GM12801 (cell line): ENCODE data around the gene CEACAM21.

ENCODE experiments used
- CTCF ChIP-seq: IDR thresholded peaks from one replicate; pipeline ENCODE4 v1.5.1; 2011; ENCODE audit warnings: control low read depth; ENCODE audit not compliant: insufficient read length; ENCODE audit errors: extremely low read depth

Gene CEACAM21

DNA sequence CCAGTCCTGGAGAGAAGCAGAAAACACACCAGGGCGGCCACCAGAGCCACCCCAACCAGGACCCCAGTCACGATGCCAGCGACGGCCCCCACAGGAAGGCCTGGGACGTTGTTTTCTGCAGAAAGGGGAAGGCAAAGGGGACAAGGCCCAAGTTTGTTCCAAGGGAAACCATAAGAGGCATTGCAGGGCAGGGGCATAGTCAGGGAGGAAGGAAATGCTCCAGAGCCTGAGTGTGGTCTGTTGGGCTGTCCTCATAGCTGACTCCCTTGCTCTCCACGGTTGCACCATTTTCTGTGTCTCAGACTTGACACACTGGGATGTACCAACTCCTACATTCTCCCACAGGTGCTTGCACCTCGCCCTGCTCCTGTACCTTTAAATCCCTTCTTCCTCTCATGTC, 45.7 kb downstream of the CEACAM21 start:
- no peak for TF ChIP-seq CTCF

GRCh38 chr19:41623360-41623759, 47.4 kb downstream of the CEACAM21 start:
- no peak for TF ChIP-seq CTCF

GRCh38 chr19:41624515-41624914, 48.5 kb downstream of the CEACAM21 start:
- TF ChIP-seq CTCF: no peak

- no peak for TF ChIP-seq CTCF
Observed at GRCh38 chr19:41624937-41625336, 49.0 kb downstream of the CEACAM21 start.

DNA sequence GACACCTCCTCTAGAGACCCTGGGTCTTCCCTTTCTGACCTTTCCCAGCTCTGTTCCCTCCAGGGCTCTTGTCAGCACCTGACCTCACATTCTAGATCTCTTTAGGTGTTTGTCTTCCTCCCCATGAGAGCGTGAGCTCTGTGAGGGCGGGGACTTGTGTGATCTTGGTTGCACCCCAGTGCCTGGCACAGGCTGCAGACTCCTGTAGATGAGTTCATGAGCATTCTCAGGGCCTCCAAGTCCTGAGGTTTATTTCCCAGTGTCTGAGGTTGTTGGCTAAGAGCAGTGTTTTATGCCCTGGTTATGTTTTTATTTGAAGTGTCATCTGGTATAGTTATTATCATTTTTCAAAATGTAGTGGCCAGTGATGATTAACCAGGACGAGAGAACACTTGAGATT, 50.3 kb downstream of the CEACAM21 start:
- no peak for TF ChIP-seq CTCF

- no peak for TF ChIP-seq CTCF
Observed at GRCh38 chr19:41626877-41627276, 50.9 kb downstream of the CEACAM21 start, which contains the start of gene CEACAM4. Gene CEACAM4 (minus strand): TSS chr19:41627074. CDS start chr19:41626963, 111 bp downstream.

DNA sequence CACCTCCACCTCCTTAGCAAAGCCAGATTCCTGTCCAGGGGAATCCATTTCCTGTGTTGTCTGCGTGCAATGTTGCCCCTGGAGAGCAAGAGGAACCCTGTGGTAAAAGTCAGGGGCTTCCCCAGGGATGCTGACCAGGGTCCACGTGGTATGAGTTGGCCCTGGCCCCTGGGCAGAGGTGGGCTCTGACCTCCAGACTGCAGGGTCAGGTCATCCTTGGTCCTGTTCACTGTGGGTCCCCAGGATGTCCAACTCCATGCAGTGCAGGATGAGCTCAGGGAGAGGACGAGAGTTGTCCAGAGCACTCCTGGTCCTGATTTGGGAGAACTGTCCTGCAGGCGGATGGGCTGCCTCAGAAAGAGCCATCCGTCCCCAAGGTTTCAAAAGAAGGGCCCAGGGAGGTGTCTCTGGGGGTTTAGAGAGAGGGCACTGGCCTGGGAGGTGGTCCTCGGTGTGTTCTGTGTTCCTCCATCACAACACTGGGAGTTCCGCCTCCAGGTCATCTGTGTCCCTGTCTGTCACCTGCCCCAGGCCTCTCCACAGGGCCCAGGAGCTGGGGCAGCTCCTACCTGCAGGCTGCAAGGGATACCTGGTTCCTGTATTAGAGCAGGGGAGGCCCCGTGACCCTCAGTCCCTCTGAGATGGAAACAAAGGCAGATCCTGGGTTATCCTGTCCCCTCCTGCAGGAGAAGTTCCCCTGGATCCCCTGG, 52.2 kb downstream of the CEACAM21 start:
- no peak for TF ChIP-seq CTCF
